H9 (cell line): Measurements from ENCODE around the gene ARPC1A. TPM values are rescaled to one million over a fixed set of nuclear protein-coding genes. Genes with fewer than 3 reads are reported as not detected.

Source experiments
- DNase-seq: peaks from one replicate; pipeline ENCODE4 v3.0.0-alpha.2; 2017
- H2AFZ ChIP-seq: one replicate; pipeline ENCODE4 v1.6.1; 2013; ENCODE audit warnings: mild to moderate bottlenecking, low read length, control low read depth, moderate library complexity
- H2AK5ac ChIP-seq: 2 replicates; pipeline ENCODE4 v1.6.1; 2013; ENCODE audit warnings: low read length, control low read depth, mixed read lengths; ENCODE audit not compliant: insufficient read length
- H2BK120ac ChIP-seq: one replicate; pipeline ENCODE4 v1.6.1; 2013; ENCODE audit warnings: low read depth, mild to moderate bottlenecking, low read length, control low read depth, inconsistent platforms; ENCODE audit not compliant: poor library complexity, severe bottlenecking
- H2BK12ac ChIP-seq: 2 replicates; pipeline ENCODE4 v1.6.1; 2013; ENCODE audit warnings: low read length, control low read depth, mixed read lengths, low read depth; ENCODE audit not compliant: insufficient read length
- H2BK15ac ChIP-seq: 2 replicates; pipeline ENCODE4 v1.6.1; 2013; ENCODE audit warnings: low read depth, low read length, control low read depth
- H2BK20ac ChIP-seq: one replicate; pipeline ENCODE4 v1.6.1; 2013; ENCODE audit warnings: low read depth, mild to moderate bottlenecking, low read length, control low read depth, inconsistent platforms; ENCODE audit not compliant: poor library complexity, severe bottlenecking
- H2BK5ac ChIP-seq: 2 replicates; pipeline ENCODE4 v1.6.1; 2013; ENCODE audit warnings: low read length, control low read depth, mixed read lengths; ENCODE audit not compliant: insufficient read length
- H3K14ac ChIP-seq: 2 replicates; pipeline ENCODE4 v1.6.1; 2013; ENCODE audit warnings: low read length, control low read depth; ENCODE audit not compliant: insufficient read depth
- H3K18ac ChIP-seq: 2 replicates; pipeline ENCODE4 v1.6.1; 2013; ENCODE audit warnings: low read depth, mild to moderate bottlenecking, mixed read lengths, low read length, control low read depth; ENCODE audit not compliant: insufficient read length
- H3K23ac ChIP-seq: 2 replicates; pipeline ENCODE4 v1.6.1; 2013; ENCODE audit warnings: low read length, control low read depth, mixed read lengths, low read depth; ENCODE audit not compliant: insufficient read length
- H3K23me2 ChIP-seq: 2 replicates; pipeline ENCODE4 v1.6.1; 2013; ENCODE audit warnings: low read depth, mild to moderate bottlenecking, mixed read lengths, low read length, control low read depth; ENCODE audit not compliant: insufficient read length, poor library complexity, severe bottlenecking
- H3K27ac ChIP-seq: 2 replicates; pipeline ENCODE4 v1.5.1; 2013; ENCODE audit warnings: low read length, control low read depth, mixed read lengths, low read depth; ENCODE audit not compliant: insufficient read length
- H3K27me3 ChIP-seq: 2 replicates; pipeline ENCODE4 v1.6.1; 2013; ENCODE audit warnings: low read length, control low read depth, inconsistent platforms; ENCODE audit not compliant: insufficient read depth
- H3K4ac ChIP-seq: 2 replicates; pipeline ENCODE4 v1.6.1; 2013; ENCODE audit warnings: low read depth, mild to moderate bottlenecking, control low read depth, inconsistent platforms, low read length, moderate library complexity
- H3K4me1 ChIP-seq: 2 replicates; pipeline ENCODE4 v1.6.1; 2013; ENCODE audit warnings: low read length, control low read depth, inconsistent platforms; ENCODE audit not compliant: insufficient read depth
- H3K4me2 ChIP-seq: 2 replicates; pipeline ENCODE4 v1.6.1; 2013; ENCODE audit warnings: low read length, control low read depth, mixed read lengths; ENCODE audit not compliant: insufficient read length, insufficient read depth
- H3K56ac ChIP-seq: 2 replicates; pipeline ENCODE4 v1.6.1; 2013; ENCODE audit warnings: low read depth, mild to moderate bottlenecking, mixed read lengths, low read length, control low read depth; ENCODE audit not compliant: insufficient read length
- H3K79me1 ChIP-seq: 2 replicates; pipeline ENCODE4 v1.6.1; 2013; ENCODE audit warnings: low read depth, mild to moderate bottlenecking, moderate library complexity, low read length, control low read depth, inconsistent platforms; ENCODE audit not compliant: insufficient read depth, poor library complexity, severe bottlenecking
- H3K79me2 ChIP-seq: 2 replicates; pipeline ENCODE4 v1.6.1; 2013; ENCODE audit warnings: low read length, control low read depth, inconsistent platforms; ENCODE audit not compliant: insufficient read depth
- H3K9ac ChIP-seq: 2 replicates; pipeline ENCODE4 v1.6.1; 2013; ENCODE audit warnings: low read length, control low read depth, mixed read lengths; ENCODE audit not compliant: insufficient read length; ENCODE audit errors: extremely low read depth
- H3K9me3 ChIP-seq: one replicate; pipeline ENCODE4 v1.6.1; 2013; ENCODE audit warnings: low read depth, low read length, inconsistent platforms; ENCODE audit not compliant: control insufficient read depth
- H3T11ph ChIP-seq: one replicate; pipeline ENCODE4 v1.6.1; 2013; ENCODE audit warnings: mild to moderate bottlenecking, low read length, control low read depth, inconsistent platforms
- H4K20me1 ChIP-seq: one replicate; pipeline ENCODE4 v1.6.1; 2013; ENCODE audit not compliant: control insufficient read depth, insufficient read length, insufficient read depth
- H4K5ac ChIP-seq: 2 replicates; pipeline ENCODE4 v1.6.1; 2013; ENCODE audit warnings: low read depth, mild to moderate bottlenecking, mixed read lengths, low read length, control low read depth; ENCODE audit not compliant: insufficient read length
- H4K8ac ChIP-seq: replicated peaks from 2 replicates; pipeline ENCODE4 v1.6.1; 2013; ENCODE audit warnings: low read length, control low read depth, mixed read lengths, low read depth; ENCODE audit not compliant: insufficient read length
- H4K91ac ChIP-seq: 2 replicates; pipeline ENCODE4 v1.6.1; 2013; ENCODE audit warnings: low read depth, mild to moderate bottlenecking, moderate library complexity, mixed read lengths, low read length, control low read depth; ENCODE audit not compliant: insufficient read length
- H3K27ac Mint-ChIP-seq, 3 experiments: 2 replicates in 2 of 3; 3 replicates in 1 of 3; pipeline ENCODE4 v1.8.0; 2020 to 2021; ENCODE audit warnings: mixed read lengths in 3 of 3, mild to moderate bottlenecking in 1 of 3, moderate library complexity in 1 of 3
- H3K27me3 Mint-ChIP-seq: 2 replicates; pipeline ENCODE4 v1.8.0; 2021; ENCODE audit warnings: low read depth, mild to moderate bottlenecking, moderate library complexity, mixed read lengths
- H3K36me3 Mint-ChIP-seq, 3 experiments: 2 replicates in 2 of 3; 3 replicates in 1 of 3; pipeline ENCODE4 v1.8.0; 2020 to 2021; ENCODE audit warnings: low read depth in 3 of 3, mixed read lengths in 3 of 3; ENCODE audit not compliant: insufficient read depth in 1 of 3
- H3K4me1 Mint-ChIP-seq, 2 experiments: 2 replicates each; pipeline ENCODE4 v1.8.0; 2020; ENCODE audit warnings: mixed read lengths in 2 of 2
- H3K4me3 Mint-ChIP-seq, 2 experiments: 2 replicates in 1 of 2; 3 replicates in 1 of 2; pipeline ENCODE4 v1.8.0; 2020 to 2021; ENCODE audit warnings: mild to moderate bottlenecking in 2 of 2, mixed read lengths in 2 of 2, moderate library complexity in 1 of 2
- H3K9me3 Mint-ChIP-seq, 2 experiments: 2 replicates in 1 of 2; 3 replicates in 1 of 2; pipeline ENCODE4 v1.8.0; 2020; ENCODE audit warnings: mild to moderate bottlenecking in 2 of 2, mixed read lengths in 2 of 2, moderate library complexity in 1 of 2
- WGBS: extraction: QIAGEN DNeasy Blood & Tissue Kit; methylation state at CpG from one replicate; pipeline ENCODE4 v1.1.7; 2013; ENCODE audit warnings: missing lambda C conversion rate, low lambda C conversion rate, mixed read lengths; ENCODE audit not compliant: insufficient read length; ENCODE audit errors: extremely low coverage; 5-methylcytosine and 5-hydroxymethylcytosine counted together
- total RNA-seq: library from RNA; stranded (reverse); gene quantifications from 2 replicates; pipeline ENCODE4 v1.2.1, GENCODE V29; 2021
- TF ChIP-seq, protein P1 (sequence below): fragments of 200-600 bp; sonication (generic); conservative IDR thresholded peaks from 3 replicates; pipeline ENCODE4 v1.8.0; 2021; ENCODE audit warnings: antibody characterized with exemption, mild to moderate bottlenecking

ARPC1A gene
- total RNA-seq, 1 experiment from 2014 or later, result 169 TPM

DNA sequence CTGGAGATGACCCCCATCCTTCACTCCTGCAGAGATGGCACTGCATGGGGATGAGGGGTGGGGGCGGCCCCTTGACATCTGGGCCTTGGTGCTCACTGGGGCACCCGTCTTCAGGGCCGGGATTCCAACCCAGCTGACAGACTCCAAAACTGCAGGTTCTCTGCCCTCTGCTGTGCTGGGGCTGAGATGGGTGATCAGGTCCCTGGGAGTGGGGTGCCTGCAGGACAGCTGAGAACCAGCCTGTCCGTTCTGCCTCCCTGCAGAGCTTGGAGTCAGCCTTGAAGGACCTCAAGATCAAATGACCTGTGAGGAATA, 68.4 kb downstream of the ARPC1A start:
- H2BK15ac ChIP-seq, result no peak overlapping the region
- H4K8ac ChIP-seq, result no peak overlapping the region
- no peaks in the 10 kb centered on the region for H4K20me1 ChIP-seq
- no peak overlapping the region for H3K18ac ChIP-seq
- H3K27me3 ChIP-seq, result no peaks in the 10 kb centered on the region
- no peak overlapping the region for H2BK20ac ChIP-seq
- Mint-ChIP-seq H3K27me3 (peaks cover 1% of the 10 kb centered on the region; the same call in 1 of the 2 replicates), H3K4me3 (peak overlapping the region; percentile 83 to 93; a peak in 4 of 5 replicates), H3K9me3 (no peaks in the 10 kb centered on the region), H3K27ac (peak overlapping the region in 1 of 3 experiments; percentile 99; a peak in 1 of 7 replicates), H3K4me1 (peaks cover 13 to 14% of the 10 kb centered on the region in 2 experiments), H3K36me3 (peaks cover 18 to 75% (median 47%) of the 10 kb centered on the region in 3 experiments)
- H2AK5ac ChIP-seq, result no peak overlapping the region
- H3K9me3 ChIP-seq, result no peaks in the 10 kb centered on the region
- no peak overlapping the region for H4K5ac ChIP-seq
- DNase-seq, result no peak
- peaks cover 2% of the 10 kb centered on the region; the same call in 1 of the 2 replicates for H3K4me1 ChIP-seq
- H3K56ac ChIP-seq, result no peak overlapping the region
- no peak overlapping the region for H2BK5ac ChIP-seq
- TF ChIP-seq, protein P1, sequence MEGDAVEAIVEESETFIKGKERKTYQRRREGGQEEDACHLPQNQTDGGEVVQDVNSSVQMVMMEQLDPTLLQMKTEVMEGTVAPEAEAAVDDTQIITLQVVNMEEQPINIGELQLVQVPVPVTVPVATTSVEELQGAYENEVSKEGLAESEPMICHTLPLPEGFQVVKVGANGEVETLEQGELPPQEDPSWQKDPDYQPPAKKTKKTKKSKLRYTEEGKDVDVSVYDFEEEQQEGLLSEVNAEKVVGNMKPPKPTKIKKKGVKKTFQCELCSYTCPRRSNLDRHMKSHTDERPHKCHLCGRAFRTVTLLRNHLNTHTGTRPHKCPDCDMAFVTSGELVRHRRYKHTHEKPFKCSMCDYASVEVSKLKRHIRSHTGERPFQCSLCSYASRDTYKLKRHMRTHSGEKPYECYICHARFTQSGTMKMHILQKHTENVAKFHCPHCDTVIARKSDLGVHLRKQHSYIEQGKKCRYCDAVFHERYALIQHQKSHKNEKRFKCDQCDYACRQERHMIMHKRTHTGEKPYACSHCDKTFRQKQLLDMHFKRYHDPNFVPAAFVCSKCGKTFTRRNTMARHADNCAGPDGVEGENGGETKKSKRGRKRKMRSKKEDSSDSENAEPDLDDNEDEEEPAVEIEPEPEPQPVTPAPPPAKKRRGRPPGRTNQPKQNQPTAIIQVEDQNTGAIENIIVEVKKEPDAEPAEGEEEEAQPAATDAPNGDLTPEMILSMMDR, result no peak
- no peak overlapping the region for H2AFZ ChIP-seq
- no peak overlapping the region for H3K27ac ChIP-seq
- H3K9ac ChIP-seq, result no peak overlapping the region
- H3T11ph ChIP-seq, result no peak overlapping the region
- no peak overlapping the region for H3K4ac ChIP-seq
- H3K4me2 ChIP-seq, result no peak overlapping the region
- no peak overlapping the region for H2BK12ac ChIP-seq
- no peak overlapping the region for H2BK120ac ChIP-seq
- H4K91ac ChIP-seq, result no peak overlapping the region
- no peaks in the 10 kb centered on the region for H3K79me2 ChIP-seq
- no peak overlapping the region for H3K23ac ChIP-seq
- no peaks in the 10 kb centered on the region for H3K79me1 ChIP-seq
- peaks cover 13% of the 10 kb centered on the region for H3K23me2 ChIP-seq
- no peak overlapping the region for H3K14ac ChIP-seq
- WGBS, result no CpG with 5 or more reads among the region's 4 CpGs
